Neural cell (in vitro differentiated cells): ENCODE data around the gene PDHX. TPM values are rescaled to one million over a fixed set of nuclear protein-coding genes. Genes with fewer than 3 reads are reported as not detected.
"Not testable (repeated sequence)": the region's sequence is repeated elsewhere in the genome, so short reads cannot be mapped to it uniquely, and the experiment has no call there.

Source experiments
- H2AFZ ChIP-seq: fragments of 200-600, 300-800 bp; sonication (generic), shearing (Covaris generic); 2 replicates; pipeline ENCODE4 v1.6.0; 2014; ENCODE audit warnings: low read depth, mild to moderate bottlenecking, antibody characterized with exemption, low read length, moderate library complexity
- H3F3A ChIP-seq: fragments of 200-600 bp; shearing (Covaris generic); 2 replicates; pipeline ENCODE4 v1.6.1; 2016; ENCODE audit warnings: mild to moderate bottlenecking, moderate library complexity, mixed read lengths, antibody characterized with exemption, low read length; ENCODE audit not compliant: insufficient read depth, poor library complexity, severe bottlenecking
- H3K27ac ChIP-seq: fragments of 200-600, 300-800 bp; sonication (generic), shearing (Covaris generic); 2 replicates; pipeline ENCODE4 v1.5.1; 2014; ENCODE audit warnings: mild to moderate bottlenecking, low read length, moderate library complexity
- H3K27me3 ChIP-seq: fragments of 300-800, 200-600 bp; sonication (generic), shearing (Covaris generic); 2 replicates; pipeline ENCODE4 v1.6.0; 2014; ENCODE audit warnings: mild to moderate bottlenecking, low read depth, low read length, moderate library complexity; ENCODE audit not compliant: insufficient read depth
- H3K36me3 ChIP-seq: fragments of 300-800, 200-600 bp; sonication (generic), shearing (Covaris generic); 2 replicates; pipeline ENCODE4 v1.5.1; 2014; ENCODE audit warnings: mild to moderate bottlenecking, antibody characterized with exemption, low read length, moderate library complexity; ENCODE audit not compliant: insufficient read depth
- H3K4me2 ChIP-seq: fragments of 300-800, 200-600 bp; sonication (generic), shearing (Covaris generic); 2 replicates; pipeline ENCODE4 v1.6.0; 2014; ENCODE audit warnings: mild to moderate bottlenecking, low read length
- H3K4me3 ChIP-seq: fragments of 300-800, 200-600 bp; sonication (generic), shearing (Covaris generic); 2 replicates; pipeline ENCODE4 v1.5.1; 2014; ENCODE audit warnings: mild to moderate bottlenecking, low read length, moderate library complexity
- H3K79me2 ChIP-seq: fragments of 200-600 bp; shearing (Covaris generic); replicated peaks from 2 replicates; pipeline ENCODE4 v1.6.0; 2014; ENCODE audit warnings: mild to moderate bottlenecking, low read length, moderate library complexity; ENCODE audit not compliant: insufficient read depth
- H3K9ac ChIP-seq: fragments of 300-800, 200-600 bp; sonication (generic), shearing (Covaris generic); 2 replicates; pipeline ENCODE4 v1.6.1; 2016; ENCODE audit warnings: mild to moderate bottlenecking, low read length, mixed read lengths
- H3K9me2 ChIP-seq: fragments of 200-600 bp; shearing (Covaris generic); 2 replicates; pipeline ENCODE4 v1.6.1; 2016; ENCODE audit warnings: mild to moderate bottlenecking, low read length, mixed read lengths; ENCODE audit not compliant: insufficient read depth
- H3K9me3 ChIP-seq: fragments of 200-600, 300-800 bp; sonication (generic), shearing (Covaris generic); 2 replicates; pipeline ENCODE4 v1.6.1; 2016; ENCODE audit warnings: mild to moderate bottlenecking, mixed run types, low read length, moderate library complexity, mixed read lengths
- H4K20me1 ChIP-seq: fragments of 200-600 bp; shearing (Covaris generic); 2 replicates; pipeline ENCODE4 v1.6.1; 2016; ENCODE audit warnings: mild to moderate bottlenecking, mixed run types; ENCODE audit not compliant: insufficient read depth
- CTCF ChIP-seq: fragments of 450-650 bp; IDR thresholded peaks from 2 replicates; pipeline ENCODE4 v1.5.1; 2014; ENCODE audit warnings: antibody characterized with exemption, mild to moderate bottlenecking, moderate library complexity; ENCODE audit not compliant: poor library complexity, severe bottlenecking
- EP300 ChIP-seq: fragments of 450-650 bp; conservative IDR thresholded peaks from 2 replicates; pipeline ENCODE4 v1.6.1; 2014; ENCODE audit warnings: antibody characterized with exemption, mild to moderate bottlenecking, moderate library complexity; ENCODE audit not compliant: poor library complexity, severe bottlenecking
- EZH2 ChIP-seq: fragments of 200-600, 300-800 bp; shearing (Covaris generic), sonication (generic); IDR thresholded peaks from 2 replicates; pipeline ENCODE4 v1.6.1; 2014; ENCODE audit warnings: antibody characterized with exemption, low read length, borderline replicate concordance, mild to moderate bottlenecking; ENCODE audit not compliant: insufficient read depth, poor library complexity, severe bottlenecking
- MXI1 ChIP-seq: fragments of 450-650 bp; conservative IDR thresholded peaks from 2 replicates; pipeline ENCODE4 v1.6.1; 2014; ENCODE audit warnings: antibody characterized with exemption, mild to moderate bottlenecking; ENCODE audit not compliant: poor library complexity, severe bottlenecking
- POLR2AphosphoS5 ChIP-seq: IDR thresholded peaks from 2 replicates; pipeline ENCODE4 v1.6.1; 2012
- RAD21 ChIP-seq: fragments of 450-650 bp; conservative IDR thresholded peaks from 2 replicates; pipeline ENCODE4 v1.6.1; 2014; ENCODE audit warnings: antibody characterized with exemption, mild to moderate bottlenecking, moderate library complexity
- REST ChIP-seq: IDR thresholded peaks from 2 replicates; pipeline ENCODE4 v1.6.1; 2012; ENCODE audit warnings: borderline replicate concordance
- SMC3 ChIP-seq: fragments of 450-650 bp; conservative IDR thresholded peaks from 2 replicates; pipeline ENCODE4 v1.6.1; 2014; ENCODE audit warnings: antibody characterized with exemption, mild to moderate bottlenecking, moderate library complexity; ENCODE audit not compliant: poor library complexity
- TAF1 ChIP-seq: IDR thresholded peaks from 2 replicates; pipeline ENCODE4 v1.6.1; 2012; ENCODE audit warnings: low read depth
- polyA plus RNA-seq: library from polyadenylated mRNA; depleted of rRNA; stranded (reverse); fragments of >200 nt; gene quantifications from 2 replicates; pipeline ENCODE4 v1.2.3, GENCODE V29; 2014

The PDHX gene
- polyA plus RNA-seq, 1 donor from 2014 or later = 59.8 TPM

GRCh38 chr11:35028007-35028406 lies 111.6 kb downstream of the PDHX start:
- H3K4me2 ChIP-seq, H3F3A ChIP-seq, H3K27me3 ChIP-seq, H3K79me2 ChIP-seq, H3K4me3 ChIP-seq, H2AFZ ChIP-seq, H3K27ac ChIP-seq, H3K9me3 ChIP-seq, H4K20me1 ChIP-seq, H3K9ac ChIP-seq, H3K36me3 ChIP-seq, H3K9me2 ChIP-seq: not testable (repeated sequence)

GRCh38 chr11:35029979-35030682 lies 113.7 kb downstream of the PDHX start:
- Histone ChIP-seq H3K27ac (no peak overlapping the region), H4K20me1 (no peaks in the 10 kb centered on the region), H3F3A (no peaks in the 10 kb centered on the region), H3K9me3 (no peaks in the 10 kb centered on the region), H3K9me2 (no peaks in the 10 kb centered on the region), H3K4me3 (no peak overlapping the region), H2AFZ (no peak overlapping the region), H3K4me2 (no peak overlapping the region), H3K9ac (no peak overlapping the region), H3K79me2 (no peaks in the 10 kb centered on the region), H3K27me3 (no peaks in the 10 kb centered on the region), H3K36me3 (no peaks in the 10 kb centered on the region)
- no peak for TF ChIP-seq MXI1
- TF ChIP-seq EZH2 = no peak
- no peak for TF ChIP-seq TAF1
- TF ChIP-seq EP300 = no peak
- TF ChIP-seq POLR2AphosphoS5 = no peak

GRCh38 chr11:35030716-35031213 lies 114.3 kb downstream of the PDHX start:
- Histone ChIP-seq H3K27me3 (no peaks in the 10 kb centered on the region), H3K27ac (no peak overlapping the region), H3K9ac (no peak overlapping the region)

GRCh38 chr11:35031346-35031745 lies 114.9 kb downstream of the PDHX start:
- H3K9me2 ChIP-seq = no peaks in the 10 kb centered on the region
- H3K79me2 ChIP-seq = no peaks in the 10 kb centered on the region
- H3K4me2 ChIP-seq = no peak overlapping the region
- H3K27ac ChIP-seq = no peak overlapping the region
- TF ChIP-seq EZH2 = no peak
- no peak for TF ChIP-seq SMC3
- no peak for TF ChIP-seq TAF1
- TF ChIP-seq CTCF = no peak
- no peak for TF ChIP-seq RAD21
- TF ChIP-seq MXI1 = no peak
- TF ChIP-seq REST = no peak
- no peak for TF ChIP-seq EP300
- no peak for TF ChIP-seq POLR2AphosphoS5
- no peaks in the 10 kb centered on the region for H3K9me3 ChIP-seq
- no peaks in the 10 kb centered on the region for H4K20me1 ChIP-seq
- H3K4me3 ChIP-seq = no peak overlapping the region
- no peaks in the 10 kb centered on the region for H3F3A ChIP-seq
- no peak overlapping the region for H3K9ac ChIP-seq
- no peaks in the 10 kb centered on the region for H3K27me3 ChIP-seq
- no peaks in the 10 kb centered on the region for H3K36me3 ChIP-seq
- H2AFZ ChIP-seq = no peak overlapping the region

More at GRCh38 chr11:35030716-35031213, 114.3 kb downstream of the PDHX start:
- Histone ChIP-seq H3K79me2 (no peaks in the 10 kb centered on the region), H3K9me2 (no peaks in the 10 kb centered on the region), H3K4me2 (no peak overlapping the region), H3K4me3 (no peak overlapping the region), H3K36me3 (no peaks in the 10 kb centered on the region), H2AFZ (no peak overlapping the region), H4K20me1 (no peaks in the 10 kb centered on the region), H3F3A (no peaks in the 10 kb centered on the region), H3K9me3 (no peaks in the 10 kb centered on the region)
- TF ChIP-seq EP300 = no peak
- TF ChIP-seq EZH2 = no peak
- no peak for TF ChIP-seq RAD21
- no peak for TF ChIP-seq POLR2AphosphoS5
